Ovary (tissue), 3 donors: ENCODE results near the gene PLXNA2.

Experiments used
- CTCF ChIP-seq, 3 donors: fragments of 450-650 bp in 2 of 3; fragments of 200-600 bp in 1 of 3; IDR thresholded peaks; one replicate each; pipeline versions ENCODE4 v1.5.1 to v1.8.0; 2016 to 2022; ENCODE audit warnings: antibody characterized with exemption in 3 of 3, mild to moderate bottlenecking in 1 of 3
- POLR2A ChIP-seq: fragments of 450-650 bp; IDR thresholded peaks from one replicate; pipeline ENCODE4 v1.6.1; 2017; ENCODE audit warnings: antibody characterized with exemption, mild to moderate bottlenecking, moderate library complexity
- donor health status: DM: no; HTN: no; CAD: no.

GRCh38 chr1:208145167-208145566 lies 99.0 kb downstream of the PLXNA2 start:
- TF ChIP-seq CTCF (IDR thresholded peaks at IDR 0.05) (no peak), POLR2A (no peak)
